ENCODE data around the gene KIAA1210. TPM values are rescaled to one million over a fixed set of nuclear protein-coding genes. Genes with fewer than 3 reads are reported as not detected.

Gene KIAA1210
- total and polyA plus RNA-seq, 2 experiments from 2014 or later: not detected

- ATAC-seq: no peak
- DNase-seq (ENCODE audit: low spot score): no peak
- Histone ChIP-seq H3K27me3 (ENCODE audit: insufficient read depth) (no peaks in the 10 kb centered on the region), H3K36me3 (ENCODE audit: insufficient read depth) (no peaks in the 10 kb centered on the region), H3K9me2 (ENCODE audit: insufficient read depth) (no peaks in the 10 kb centered on the region), H2AFZ (no peak overlapping the region), H3K4me3 (no peak overlapping the region), H4K20me1 (replicated peaks; ENCODE audit: insufficient read depth) (no peaks in the 10 kb centered on the region), H3K4me1 (ENCODE audit: insufficient read depth) (no peaks in the 10 kb centered on the region), H3K27ac (ENCODE audit: low read depth) (no peak overlapping the region), H3F3A (replicated peaks; ENCODE audit: low read depth) (no peaks in the 10 kb centered on the region), H3K4me2 (no peak overlapping the region), H3K79me2 (replicated peaks; ENCODE audit: insufficient read depth) (no peaks in the 10 kb centered on the region)
- Mint-ChIP-seq H3K9me3 (no peaks in the 10 kb centered on the region), H3K4me3 (no peak overlapping the region), H3K27ac (no peak overlapping the region), H3K4me1 (no peaks in the 10 kb centered on the region), H3K27me3 (ENCODE audit: insufficient read depth, low read depth, poor library complexity) (peaks cover 4% of the 10 kb centered on the region), H3K36me3 (ENCODE audit: low read depth) (no peaks in the 10 kb centered on the region)
- TF ChIP-seq ZNF462 (CRISPR knock-in tag; IDR thresholded peaks at IDR 0.05): no peak
- TF ChIP-seq NANOG (IDR thresholded peaks at IDR 0.05; ENCODE audit: borderline replicate concordance): no peak
- TF ChIP-seq REST (IDR thresholded peaks at IDR 0.05; ENCODE audit: unreplicated experiment): no peak
- no peak for TF ChIP-seq CREB1 (CRISPR knock-in tag; IDR thresholded peaks at IDR 0.05; ENCODE audit: low read depth)
- no peak for TF ChIP-seq EZH2 (IDR thresholded peaks at IDR 0.05; ENCODE audit: low read depth, unreplicated experiment)
- TF ChIP-seq JUNB (IDR thresholded peaks at IDR 0.05; ENCODE audit: unreplicated experiment): no peak
- TF ChIP-seq STAT1 (IDR thresholded peaks at IDR 0.05; ENCODE audit: unreplicated experiment): no peak
- no peak for TF ChIP-seq CTCF (conservative IDR thresholded peaks at IDR 0.05; ENCODE audit: low read depth in 2 of 2)
- no peak for TF ChIP-seq ZNF114 (CRISPR knock-in tag; IDR thresholded peaks at IDR 0.05)
Measured at GRCh38 chrX:119177278-119177677, 49.7 kb upstream of the KIAA1210 start.

Measured in GM23338 (cell line).